Stimulated activated CD4-positive, alpha-beta T cell treated with anti-CD3 and anti-CD28 coated beads, TNF-alpha, amount 100 ng/mL, for 24 hours (primary cell): ENCODE results near the gene NEO1.

Experiments
- DNase-seq, 3 experiments: peaks; one replicate each; pipeline ENCODE4 v3.0.0-alpha.2; 2020; ENCODE audit warnings: low read depth in 3 of 3

NEO1 gene

DNA sequence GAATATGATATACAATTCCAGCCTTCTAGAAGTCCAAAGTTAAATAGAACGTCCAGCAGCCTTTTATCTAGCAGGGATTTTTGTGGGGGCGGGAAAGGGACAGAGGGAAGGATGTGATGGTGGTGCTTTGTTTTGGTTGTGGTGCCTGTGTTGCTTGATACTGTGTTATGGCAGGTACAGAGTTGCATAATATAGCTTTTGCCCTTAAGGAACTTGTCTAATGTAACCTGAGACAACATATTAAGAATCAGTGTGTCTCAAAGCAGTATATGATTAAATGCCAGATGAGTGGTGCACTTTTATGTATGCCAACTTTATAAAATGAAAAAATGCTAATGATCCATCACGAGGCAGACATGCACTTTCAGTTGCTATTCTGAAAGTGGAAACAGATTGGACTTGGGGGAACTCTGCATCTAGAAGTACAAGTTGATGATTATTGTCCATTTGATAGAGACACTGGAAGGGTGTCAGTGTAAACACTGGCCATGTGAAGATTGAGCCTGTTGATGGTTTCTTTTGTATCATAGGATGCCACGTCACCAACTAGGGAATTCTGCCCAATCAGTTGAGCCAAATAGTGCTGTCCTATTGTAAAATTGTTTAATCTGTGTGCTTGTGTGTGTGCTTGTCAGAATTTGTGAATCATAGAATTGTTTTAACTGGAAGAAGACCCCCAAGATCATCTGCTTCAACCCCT lies 23.0 kb downstream of the NEO1 start:
- DNase-seq: no peak

DNA sequence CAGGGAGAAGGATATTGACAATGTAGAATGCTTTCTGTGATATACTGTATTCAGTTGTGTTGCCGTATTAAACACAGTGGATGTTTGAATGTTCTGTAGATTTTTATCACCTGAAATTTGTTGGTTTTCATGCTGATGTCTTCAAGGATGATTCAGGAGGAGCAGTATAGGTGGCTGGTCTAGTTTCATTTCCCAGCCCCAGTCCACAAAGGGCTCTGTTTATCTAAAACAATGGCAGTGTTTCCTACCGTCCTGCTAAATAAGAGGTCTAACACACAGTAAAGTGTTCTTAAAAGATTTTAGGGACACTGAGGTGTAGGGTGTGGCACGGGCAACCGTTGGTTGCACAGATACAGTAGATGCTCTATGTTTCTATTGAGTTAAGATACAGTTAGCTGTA lies 26.0 kb downstream of the NEO1 start:
- DNase-seq: no peak

DNA sequence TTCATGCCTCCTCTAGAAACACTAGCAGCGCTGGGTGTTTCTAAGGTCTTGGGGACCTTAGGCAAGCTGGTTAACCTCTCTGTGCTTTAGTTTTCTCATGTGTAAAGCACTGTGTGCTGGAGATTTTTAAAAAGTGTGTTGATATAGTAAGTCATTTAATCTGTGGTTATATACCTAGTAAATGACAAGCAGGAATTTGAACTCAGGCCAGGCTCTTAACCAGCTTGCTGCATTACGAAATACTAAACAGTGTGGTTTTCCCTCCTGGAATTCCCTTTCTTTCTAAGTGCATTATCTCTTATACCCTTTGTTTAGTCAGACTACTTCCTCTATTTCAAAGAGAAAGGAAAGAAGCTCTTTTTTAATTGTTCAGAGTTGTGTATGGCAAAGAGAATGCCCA lies 26.5 kb downstream of the NEO1 start:
- no peak for DNase-seq

DNA sequence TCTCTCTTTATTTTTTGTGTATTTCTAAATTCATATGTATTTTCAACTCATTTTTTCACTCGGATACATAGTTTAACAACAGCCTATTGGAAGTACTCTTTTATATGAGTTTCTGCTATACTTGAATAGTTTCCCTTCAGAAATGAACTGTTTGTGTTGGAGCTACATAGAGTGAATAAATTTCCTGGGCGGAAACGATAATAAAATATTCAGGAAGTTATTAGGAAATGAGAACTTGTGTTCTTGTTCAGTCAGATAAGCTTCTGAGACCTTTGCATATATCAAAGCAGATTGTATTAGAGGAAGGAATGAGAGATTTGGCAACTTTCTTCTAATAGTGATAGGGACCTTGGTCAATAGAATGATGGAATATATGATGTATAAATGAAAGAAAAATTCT lies 27.3 kb downstream of the NEO1 start:
- DNase-seq: no peak

DNA sequence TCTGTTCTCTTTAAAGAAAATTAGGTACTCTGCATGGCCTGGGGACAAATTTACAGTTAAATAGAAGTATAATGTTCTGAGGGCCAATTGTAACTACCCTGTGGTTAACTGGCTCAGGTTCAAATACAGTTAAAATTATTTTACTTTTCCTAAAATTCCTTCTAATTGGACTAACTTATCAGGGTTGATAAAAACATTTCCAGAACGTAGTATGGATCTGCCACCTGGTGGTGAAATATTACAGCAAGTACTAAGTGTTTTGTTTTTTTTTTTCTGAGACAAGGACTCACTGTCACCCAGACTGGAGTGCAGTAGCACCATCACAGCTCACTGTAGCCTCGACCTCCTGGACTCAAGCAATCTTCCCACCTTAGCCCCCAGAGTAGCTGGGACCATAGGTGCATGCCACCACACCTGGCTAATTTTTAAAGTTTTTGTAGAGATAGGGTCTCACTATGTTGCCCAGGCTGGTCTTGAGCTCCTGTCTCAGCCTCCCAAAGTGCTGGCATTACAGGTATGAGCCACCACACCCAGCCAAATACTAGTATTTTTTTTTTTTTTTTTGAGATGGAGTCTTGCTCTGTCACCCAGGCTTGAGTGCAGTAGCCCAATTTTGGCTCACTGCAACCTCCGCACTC lies 29.2 kb downstream of the NEO1 start:
- DNase-seq: peak in 1 of 3 experiments; percentile 1

DNA sequence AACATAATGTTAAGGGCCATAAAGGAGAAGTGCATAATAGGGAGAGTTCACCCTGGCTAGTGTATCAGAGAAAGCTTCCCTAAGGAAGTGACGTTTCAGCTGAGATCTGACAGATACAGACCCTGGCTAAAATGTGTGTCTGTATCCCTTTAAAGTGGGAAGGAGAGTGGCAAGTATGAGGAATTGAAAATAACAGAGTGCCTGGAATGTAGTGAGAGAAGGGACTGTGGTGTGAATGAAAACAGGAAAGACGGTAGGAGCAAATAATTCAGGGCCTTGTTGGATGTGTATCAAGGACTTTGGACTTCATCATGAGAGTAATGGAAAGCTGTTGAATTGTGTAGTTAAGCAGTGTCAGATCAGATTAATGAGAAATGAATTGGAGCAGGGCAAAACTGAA lies 30.5 kb downstream of the NEO1 start:
- DNase-seq: no peak

DNA sequence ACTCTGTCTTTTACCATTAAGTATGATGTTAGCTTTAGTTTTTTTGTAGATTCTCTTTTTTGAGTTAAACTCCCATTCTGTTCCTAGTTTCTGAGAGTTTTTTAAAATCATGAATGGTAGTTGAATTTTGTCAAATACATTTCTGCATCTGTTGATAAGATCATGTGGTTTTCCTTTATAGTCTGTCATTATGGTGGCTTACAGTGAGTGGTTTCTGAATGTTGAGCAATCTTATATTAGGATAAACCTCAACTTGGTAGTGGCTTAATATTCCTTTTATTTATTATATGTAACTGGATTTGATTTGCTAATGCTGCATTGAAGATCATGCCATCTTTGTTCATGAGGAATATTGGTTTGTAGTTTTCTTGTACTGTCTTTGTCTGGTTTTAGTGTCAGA lies 34.8 kb downstream of the NEO1 start:
- DNase-seq: no peak

DNA sequence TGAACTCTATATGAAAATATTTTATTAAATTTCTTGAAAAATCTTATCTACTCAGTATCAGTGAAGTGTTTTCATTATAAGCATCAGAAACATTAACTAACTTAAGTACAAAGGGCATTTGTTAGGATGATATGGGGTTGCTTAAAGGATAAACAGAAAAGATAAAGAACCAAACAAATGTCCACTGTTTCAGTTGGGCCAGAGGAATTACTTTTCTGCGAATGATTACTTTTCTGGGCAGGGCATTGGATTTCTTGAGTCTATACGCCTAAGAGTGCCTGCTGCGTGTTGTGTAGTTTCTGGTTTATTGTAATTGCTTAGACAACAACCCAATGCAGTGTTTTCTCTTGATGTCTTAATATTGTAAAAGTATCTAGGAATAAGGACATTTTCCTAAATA lies 52.8 kb downstream of the NEO1 start:
- no peak for DNase-seq

DNA sequence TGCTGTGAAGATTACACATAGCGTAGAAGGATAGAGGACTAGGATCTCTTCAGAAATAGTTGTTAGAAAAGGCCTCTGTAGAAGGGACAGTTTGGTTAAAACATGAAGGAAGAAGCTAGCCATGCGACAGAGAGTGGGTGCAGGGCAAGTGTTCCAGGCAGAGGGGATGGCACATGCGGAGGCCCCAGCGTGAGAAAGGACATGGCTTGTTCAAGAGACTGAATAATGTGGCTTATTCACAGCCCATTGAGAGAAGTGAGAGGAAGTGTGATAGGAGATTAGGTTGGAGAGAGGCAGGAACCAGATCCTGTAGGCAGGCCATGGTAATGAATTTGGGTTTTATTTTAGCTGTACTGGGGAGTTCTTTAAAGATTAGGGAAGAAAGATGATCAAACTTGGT lies 56.4 kb downstream of the NEO1 start:
- DNase-seq: no peak

DNA sequence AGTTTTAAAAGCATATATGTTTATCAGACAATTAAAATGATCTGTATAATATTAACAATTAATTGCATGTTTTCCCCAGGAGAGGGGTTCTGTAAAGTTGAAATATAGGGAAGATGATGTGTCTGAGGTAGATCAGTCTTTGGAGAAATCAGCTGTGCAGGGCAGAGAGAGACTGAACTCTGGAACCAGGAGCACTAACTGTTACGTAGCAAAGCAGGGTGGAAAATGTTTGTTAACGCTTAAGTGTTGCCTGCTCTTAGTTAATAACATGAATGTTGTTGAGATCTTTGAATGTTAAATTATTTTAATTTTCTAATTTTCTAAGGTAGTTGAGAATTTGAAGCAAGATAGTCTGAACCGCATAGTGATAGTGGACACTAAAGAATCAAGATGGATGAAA lies 57.5 kb downstream of the NEO1 start:
- no peak for DNase-seq

DNA sequence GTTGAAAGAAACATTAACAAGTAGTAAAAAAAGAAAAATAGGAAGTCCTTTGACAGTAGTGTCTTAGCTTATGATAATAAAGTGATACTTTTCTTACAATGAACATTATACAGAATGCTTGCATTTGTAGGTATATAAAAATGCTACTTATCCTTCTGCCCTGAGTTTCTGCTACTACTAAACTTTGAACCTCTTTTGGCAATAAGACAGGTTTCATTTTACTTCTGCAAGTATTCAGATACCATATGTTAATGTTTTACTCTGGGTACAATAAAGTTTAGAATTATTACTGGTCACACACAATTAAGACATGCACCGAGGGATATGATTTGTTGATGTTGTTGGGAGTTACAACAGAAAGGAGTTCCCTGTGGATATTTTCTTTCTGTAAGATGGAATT lies 57.9 kb downstream of the NEO1 start:
- DNase-seq: no peak

DNA sequence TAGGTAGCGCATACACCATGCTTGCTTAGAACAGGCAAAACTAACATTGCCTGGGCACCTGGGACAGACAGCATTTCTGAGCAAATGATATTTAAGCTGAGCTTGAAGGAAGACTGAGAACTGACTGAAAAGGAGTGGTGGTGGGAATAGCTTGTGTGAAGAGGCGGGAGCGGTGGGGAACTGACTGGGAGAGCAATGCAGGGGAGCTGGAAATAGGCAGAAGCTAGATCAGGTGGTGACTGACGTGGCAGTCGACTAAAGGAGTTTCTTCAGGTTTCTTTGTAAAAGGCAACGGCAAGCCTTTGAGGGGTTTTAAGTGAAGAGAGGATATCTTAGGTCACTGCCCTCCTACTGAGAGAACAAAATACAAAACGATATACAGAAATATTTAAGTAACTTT lies 61.8 kb downstream of the NEO1 start:
- DNase-seq: no peak

DNA sequence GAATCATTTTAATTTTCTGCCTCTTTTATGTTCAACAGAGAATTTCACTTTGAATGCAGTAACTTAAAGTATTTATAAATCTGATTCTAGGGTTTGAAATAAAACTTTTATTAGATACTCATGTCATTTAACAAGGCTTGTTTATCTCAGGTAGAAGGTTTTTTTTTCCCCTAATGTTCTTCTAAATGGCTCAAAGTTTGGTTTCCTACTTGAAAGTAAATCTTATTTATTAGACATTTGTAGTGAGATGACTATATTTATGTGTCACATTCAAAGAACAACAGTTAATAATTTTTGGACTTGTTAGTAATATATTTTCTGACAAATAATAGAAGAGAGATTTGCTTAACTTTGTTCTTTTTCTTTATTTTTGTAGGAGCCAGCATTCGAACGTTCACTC lies 63.9 kb downstream of the NEO1 start:
- no peak for DNase-seq

DNA sequence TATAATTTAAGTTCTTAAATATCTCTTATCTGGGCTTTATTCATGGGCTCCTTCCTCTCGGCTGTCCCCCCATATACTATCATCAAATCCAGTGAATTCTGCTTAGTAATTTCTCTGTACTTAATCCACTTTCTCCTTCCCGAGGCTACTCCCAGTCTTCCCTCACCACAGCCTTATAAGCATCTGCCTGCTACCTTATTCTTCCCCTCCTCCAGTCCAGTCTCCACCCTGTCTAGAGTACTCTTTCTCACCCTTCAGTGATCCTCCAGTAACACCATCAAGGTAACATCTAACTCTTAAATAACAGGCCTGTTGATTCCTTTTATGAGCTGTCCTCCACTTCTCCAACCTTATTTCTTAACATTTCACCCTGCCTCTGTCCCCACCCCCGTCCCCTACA lies 65.8 kb downstream of the NEO1 start:
- DNase-seq: no peak

DNA sequence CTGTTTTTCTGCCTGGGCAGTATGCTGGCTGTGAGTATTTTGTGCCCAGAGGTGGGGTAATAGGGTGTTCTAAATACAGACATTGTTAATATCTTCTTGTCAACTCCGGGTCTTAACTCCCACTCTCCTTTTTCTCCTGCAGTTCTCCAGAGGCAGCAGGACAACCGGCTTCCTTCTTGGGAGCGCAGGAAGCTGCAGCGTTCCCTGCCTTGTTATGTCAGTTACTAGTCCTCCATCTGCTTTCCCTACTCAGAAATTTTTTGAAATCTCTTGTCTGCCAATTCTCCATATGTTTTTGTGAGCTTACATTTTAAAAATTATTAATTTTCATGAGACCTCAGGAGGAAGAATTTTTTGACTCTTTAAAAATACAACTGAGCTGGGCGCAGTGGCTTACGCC lies 67.2 kb downstream of the NEO1 start:
- DNase-seq: no peak

DNA sequence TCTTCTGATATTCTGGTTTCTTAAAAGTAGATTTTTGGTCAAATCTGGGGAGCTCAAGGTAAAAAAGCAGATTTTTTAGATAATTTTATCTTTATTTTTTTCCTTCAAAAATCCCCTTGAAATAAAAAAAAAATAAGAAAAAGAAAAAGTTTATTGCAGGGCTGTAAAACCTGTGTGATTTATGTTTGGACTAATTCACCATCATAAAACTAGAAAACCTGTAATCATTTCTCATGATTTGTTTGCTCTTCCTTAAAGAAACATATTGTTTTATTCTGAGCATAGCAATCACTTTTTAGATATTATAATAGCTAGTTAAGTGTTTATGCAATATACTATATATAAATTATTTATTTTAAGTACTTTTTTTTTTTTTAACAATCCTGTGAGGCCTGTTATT lies 68.0 kb downstream of the NEO1 start:
- no peak for DNase-seq

DNA sequence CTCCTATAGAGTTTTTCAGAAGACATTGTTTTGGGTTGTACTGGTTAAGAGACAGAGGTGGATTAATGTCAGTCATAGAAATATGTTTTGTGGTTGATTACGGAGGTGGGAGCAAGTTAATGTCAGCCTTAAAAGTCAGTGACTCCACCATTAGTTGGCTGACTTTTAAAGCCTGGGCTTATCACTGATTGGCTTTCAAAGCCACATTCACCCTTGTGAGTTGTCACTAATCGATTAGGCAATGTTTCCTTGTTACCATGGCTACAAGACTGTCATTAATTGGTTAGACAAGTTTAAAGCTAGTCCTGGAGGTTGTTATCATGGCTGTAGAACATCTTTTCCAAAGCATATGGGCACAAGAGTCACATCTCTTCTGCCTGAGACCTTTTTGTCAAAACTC lies 73.0 kb downstream of the NEO1 start:
- DNase-seq: no peak

DNA sequence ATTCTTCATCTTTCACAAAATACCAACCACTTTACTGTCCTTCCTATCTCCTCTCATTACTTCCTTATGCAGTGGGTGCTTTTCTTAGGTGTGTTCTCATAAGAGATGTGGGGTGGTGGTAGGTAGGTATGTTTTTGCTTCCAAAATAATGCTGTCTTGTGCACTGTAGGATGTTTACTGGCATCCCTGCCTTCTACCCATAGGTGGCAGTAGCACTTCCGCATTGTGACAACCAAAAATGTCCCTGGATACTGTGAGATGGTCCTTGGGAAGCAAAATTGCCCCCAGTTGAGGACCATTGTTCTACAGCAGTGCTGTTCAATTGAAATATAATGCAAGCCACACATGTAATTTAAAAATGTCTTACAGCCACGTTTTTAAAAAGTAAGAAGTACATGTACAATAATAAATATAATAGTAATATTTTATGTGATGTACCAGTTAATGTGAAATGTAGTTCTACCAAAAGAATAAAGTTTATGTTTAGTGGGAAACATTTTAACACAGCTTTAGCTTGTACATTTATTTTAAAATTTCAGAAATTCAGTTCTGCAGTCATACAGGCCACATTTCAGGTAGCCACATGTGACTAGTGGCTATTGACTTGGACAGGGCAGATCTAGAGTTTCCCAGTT lies 75.2 kb downstream of the NEO1 start:
- peak in 1 of 3 experiments; percentile 4 for DNase-seq

DNA sequence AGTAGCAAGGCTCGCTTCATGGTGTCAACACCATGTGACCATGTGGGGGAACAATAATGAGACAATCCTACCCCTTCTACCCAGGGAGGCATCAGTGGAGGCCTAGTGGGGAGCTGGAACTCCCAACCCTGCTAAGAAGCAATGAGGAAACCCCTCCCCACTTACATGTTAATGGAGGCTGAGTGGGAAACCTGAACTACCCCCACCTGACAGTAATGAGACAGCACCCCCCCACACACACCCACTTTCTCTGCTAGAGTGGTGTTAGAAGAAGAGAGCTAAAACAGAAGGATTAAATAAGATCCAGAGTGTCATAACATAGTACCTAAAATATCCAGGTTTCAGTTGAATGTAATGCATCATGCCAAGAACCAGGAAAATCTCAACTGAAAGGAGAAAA lies 78.6 kb downstream of the NEO1 start:
- no peak for DNase-seq

DNA sequence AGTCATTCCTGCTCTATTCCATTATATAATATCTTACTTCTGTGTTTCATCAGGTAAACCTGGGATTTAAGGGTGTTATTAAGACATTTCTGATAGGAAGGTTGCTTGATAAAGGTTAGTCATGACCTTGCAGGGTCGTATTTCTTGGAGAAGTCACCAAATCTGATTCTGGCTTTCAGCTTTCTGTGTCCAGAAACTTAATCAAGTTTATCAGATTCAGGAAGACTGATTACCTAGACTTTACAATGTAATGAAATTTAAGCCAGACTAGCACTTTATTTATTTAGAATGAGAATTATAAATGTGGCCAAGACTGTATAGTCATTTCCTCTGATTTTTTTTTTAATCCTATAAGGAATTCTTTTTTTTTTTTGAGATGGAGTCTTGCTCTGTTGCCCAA lies 81.9 kb downstream of the NEO1 start:
- no peak for DNase-seq

DNA sequence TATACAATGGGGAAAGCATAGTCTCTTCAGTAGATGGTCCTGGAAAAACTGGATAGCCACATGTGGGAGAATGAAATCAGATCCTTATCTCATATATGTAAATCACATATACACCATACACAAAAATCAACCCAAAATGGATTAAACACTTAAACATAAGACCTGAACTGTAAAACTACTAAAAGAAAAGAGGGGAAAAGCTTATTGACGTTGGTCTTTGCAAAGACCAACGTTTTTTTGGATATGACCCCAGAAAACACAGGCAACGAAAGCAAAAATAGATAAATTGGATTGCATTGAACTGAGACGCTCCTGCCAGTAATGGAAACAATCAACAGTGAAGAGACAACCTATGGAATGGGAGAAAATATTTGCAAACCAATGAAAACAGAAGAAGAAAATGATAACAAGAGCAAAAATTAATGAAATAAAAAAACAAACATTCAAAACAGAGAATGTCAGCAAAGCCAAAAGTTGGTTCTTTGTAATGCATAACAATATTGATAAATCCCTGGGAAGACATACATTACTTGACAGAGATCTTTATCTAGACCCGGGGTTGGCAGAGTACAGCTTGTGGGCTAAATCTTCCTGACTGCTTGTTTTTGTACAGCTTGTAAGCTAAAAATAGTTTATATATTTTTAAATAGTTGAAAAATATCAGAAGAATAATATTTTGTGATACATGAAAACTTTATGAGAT lies 86.9 kb downstream of the NEO1 start:
- no peak for DNase-seq

DNA sequence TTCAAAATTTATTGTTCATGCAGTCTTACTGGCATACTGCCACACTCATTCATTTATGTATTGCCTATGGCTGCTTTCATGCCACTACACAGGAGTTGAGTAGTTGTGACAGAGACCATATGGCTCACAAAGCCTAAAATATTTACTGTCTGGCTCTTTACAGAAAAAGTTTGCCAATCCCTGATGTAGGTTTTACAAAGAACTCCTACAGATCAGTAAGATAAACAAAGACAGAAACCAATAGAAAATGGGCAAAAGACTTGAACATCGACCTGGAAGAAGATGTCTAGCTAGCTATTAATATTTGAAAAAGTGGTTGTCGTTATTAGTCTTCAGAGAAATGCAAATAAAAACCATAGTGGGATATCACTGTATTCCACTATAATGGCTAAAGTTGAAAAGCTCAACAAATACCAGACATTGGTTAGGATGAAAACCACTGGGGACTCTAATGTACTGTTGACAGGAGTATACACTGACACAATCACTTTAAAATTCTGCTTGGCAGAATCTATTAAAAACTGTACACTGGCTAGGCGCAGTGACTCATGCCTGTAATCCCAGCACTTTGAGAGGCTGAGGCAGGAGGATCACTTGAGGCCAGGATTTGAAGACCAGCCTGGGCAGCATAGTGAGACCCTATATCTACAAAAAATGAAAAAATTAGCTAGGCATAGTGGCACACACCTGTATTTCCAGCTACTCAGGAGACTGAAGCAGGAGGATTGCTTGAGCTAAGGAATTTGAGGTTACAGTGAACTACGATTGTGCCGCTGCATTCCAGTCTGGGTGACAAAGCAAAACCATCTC lies 87.7 kb downstream of the NEO1 start:
- DNase-seq: no peak
